Left ventricle myocardium inferior (tissue), 1 donor: ENCODE results near the gene RASGRP4. TPM values are rescaled to one million over a fixed set of nuclear protein-coding genes. Genes with fewer than 3 reads are reported as not detected.
A peak's percentile ranks its signal among the peaks of the same experiment; 100 is the strongest.

Source experiments
- DNase-seq: peaks from one replicate; pipeline ENCODE4 v3.0.0-alpha.2; 2020
- H3K27ac ChIP-seq: fragments of 200-600 bp; replicated peaks from 2 replicates; pipeline ENCODE4 v1.8.0; 2021
- H3K27me3 ChIP-seq: fragments of 200-600 bp; 2 replicates; pipeline ENCODE4 v1.8.0; 2021; ENCODE audit warnings: low read depth
- H3K36me3 ChIP-seq: fragments of 200-600 bp; 2 replicates; pipeline ENCODE4 v1.8.0; 2021
- H3K4me1 ChIP-seq: fragments of 200-600 bp; 2 replicates; pipeline ENCODE4 v1.8.0; 2021
- H3K4me3 ChIP-seq: fragments of 200-600 bp; 2 replicates; pipeline ENCODE4 v1.8.0; 2021; ENCODE audit warnings: mild to moderate bottlenecking, moderate library complexity
- H3K9me3 ChIP-seq: fragments of 200-600 bp; replicated peaks from 2 replicates; pipeline ENCODE4 v1.8.0; 2021
- CTCF ChIP-seq: fragments of 200-600 bp; IDR thresholded peaks from 2 replicates; pipeline ENCODE4 v1.8.0; 2021; ENCODE audit warnings: antibody characterized with exemption, mild to moderate bottlenecking, borderline replicate concordance
- intact Hi-C: fragments of 100-400 bp; cut with micrococcal nuclease; formaldehyde crosslinking; loops from one replicate; pipeline ENCODE4 v1.11.0; 2022
- total RNA-seq: library from RNA; stranded (reverse); fragmentation: NEBNext Ultra II Directional; extraction: Animal tissue kit (Norgen Biotek cat#: 25700); gene quantifications from one replicate; pipeline ENCODE4 v1.2.1, GENCODE V29; 2021
- donor health status: DM: no; HTN: yes; CAD: no; lungs with severe emphysema.

The RASGRP4 gene
- total RNA-seq, 1 donor from 2014 or later = 1.5 TPM

GRCh38 chr19:38440592-38440991 is 14.6 kb upstream of the RASGRP4 start:
- Histone ChIP-seq H3K27ac (no peak overlapping the region), H3K27me3 (peaks cover 70% of the 10 kb centered on the region), H3K4me1 (no peaks in the 10 kb centered on the region), H3K36me3 (no peaks in the 10 kb centered on the region), H3K4me3 (no peak overlapping the region), H3K9me3 (no peaks in the 10 kb centered on the region)
- TF ChIP-seq CTCF = no peak
- intact Hi-C loops = no loop called here
- DNase-seq = no peak

GRCh38 chr19:38437917-38438316 is 11.9 kb upstream of the RASGRP4 start:
- TF ChIP-seq CTCF = no peak
- peaks cover 5% of the 10 kb centered on the region for H3K4me1 ChIP-seq
- no peak for DNase-seq
- intact Hi-C loops = no loop called here
- no peak overlapping the region for H3K27ac ChIP-seq
- no peaks in the 10 kb centered on the region for H3K9me3 ChIP-seq
- peaks cover 83% of the 10 kb centered on the region for H3K27me3 ChIP-seq
- no peaks in the 10 kb centered on the region for H3K36me3 ChIP-seq
- H3K4me3 ChIP-seq = no peak overlapping the region

- DNase-seq = no peak
- H3K4me3 ChIP-seq = no peak overlapping the region
- H3K4me1 ChIP-seq = peaks cover 5% of the 10 kb centered on the region
- no peak for TF ChIP-seq CTCF
- no peak overlapping the region for H3K27ac ChIP-seq
- intact Hi-C loops = no loop called here
- H3K36me3 ChIP-seq = no peaks in the 10 kb centered on the region
- peaks cover 83% of the 10 kb centered on the region for H3K27me3 ChIP-seq
- no peaks in the 10 kb centered on the region for H3K9me3 ChIP-seq
Observed at GRCh38 chr19:38437295-38437694, 11.3 kb upstream of the RASGRP4 start.

GRCh38 chr19:38434549-38435051 is 8.6 kb upstream of the RASGRP4 start:
- H3K27ac ChIP-seq = no peak overlapping the region
- peak overlapping the region; percentile 36 for H3K4me3 ChIP-seq
- intact Hi-C loops = no loop called here
- H3K9me3 ChIP-seq = no peaks in the 10 kb centered on the region
- peaks cover 75% of the 10 kb centered on the region for H3K27me3 ChIP-seq
- no peak for TF ChIP-seq CTCF
- H3K4me1 ChIP-seq = peaks cover 5% of the 10 kb centered on the region
- H3K36me3 ChIP-seq = no peaks in the 10 kb centered on the region
- peak; percentile 48 for DNase-seq

- Histone ChIP-seq H3K36me3 (no peaks in the 10 kb centered on the region), H3K27ac (no peak within 1 kb of the TSS), H3K4me1 (peaks cover 5% of the 10 kb centered on the region), H3K4me3 (peak within 1 kb of the TSS; percentile 36), H3K9me3 (no peaks in the 10 kb centered on the region), H3K27me3 (peaks cover 68% of the 10 kb centered on the region)
- intact Hi-C loops = no loop called here
- DNase-seq = peak; percentile 67
- no peak for TF ChIP-seq CTCF
Observed at GRCh38 chr19:38433268-38433733, 7.3 kb upstream of the RASGRP4 start, which contains the start of gene RYR1. Gene RYR1, plus strand, starts transcription at chr19:38433691. Its CDS starts 139 bp downstream, at chr19:38433830.
